Rectal smooth muscle tissue (tissue), 1 donor: ENCODE results near the gene CES4A.

Experiments
- H3K27ac ChIP-seq: one replicate; pipeline ENCODE4 v1.7.0; 2013; ENCODE audit warnings: low read depth, low read length, inconsistent platforms
- H3K27me3 ChIP-seq: one replicate; pipeline ENCODE4 v1.7.0; 2013; ENCODE audit warnings: low read length; ENCODE audit not compliant: control insufficient read depth, insufficient read depth
- H3K36me3 ChIP-seq: one replicate; pipeline ENCODE4 v1.7.0; 2013; ENCODE audit warnings: low read length; ENCODE audit not compliant: control insufficient read depth, insufficient read depth
- H3K4me1 ChIP-seq: one replicate; pipeline ENCODE4 v1.7.0; 2013; ENCODE audit warnings: low read length; ENCODE audit not compliant: control insufficient read depth, insufficient read depth
- H3K4me3 ChIP-seq: one replicate; pipeline ENCODE4 v1.7.0; 2013; ENCODE audit warnings: low read length
- H3K9ac ChIP-seq: one replicate; pipeline ENCODE4 v1.7.0; 2013; ENCODE audit warnings: low read length

The CES4A gene

GRCh38 chr16:67054901-67055300, 66.5 kb downstream of the CES4A start:
- H3K4me3 ChIP-seq, result no peak overlapping the region
- no peaks in the 10 kb centered on the region for H3K27me3 ChIP-seq
- no peak overlapping the region for H3K9ac ChIP-seq
- H3K36me3 ChIP-seq, result no peaks in the 10 kb centered on the region
- H3K4me1 ChIP-seq, result no peaks in the 10 kb centered on the region
- no peak overlapping the region for H3K27ac ChIP-seq

DNA sequence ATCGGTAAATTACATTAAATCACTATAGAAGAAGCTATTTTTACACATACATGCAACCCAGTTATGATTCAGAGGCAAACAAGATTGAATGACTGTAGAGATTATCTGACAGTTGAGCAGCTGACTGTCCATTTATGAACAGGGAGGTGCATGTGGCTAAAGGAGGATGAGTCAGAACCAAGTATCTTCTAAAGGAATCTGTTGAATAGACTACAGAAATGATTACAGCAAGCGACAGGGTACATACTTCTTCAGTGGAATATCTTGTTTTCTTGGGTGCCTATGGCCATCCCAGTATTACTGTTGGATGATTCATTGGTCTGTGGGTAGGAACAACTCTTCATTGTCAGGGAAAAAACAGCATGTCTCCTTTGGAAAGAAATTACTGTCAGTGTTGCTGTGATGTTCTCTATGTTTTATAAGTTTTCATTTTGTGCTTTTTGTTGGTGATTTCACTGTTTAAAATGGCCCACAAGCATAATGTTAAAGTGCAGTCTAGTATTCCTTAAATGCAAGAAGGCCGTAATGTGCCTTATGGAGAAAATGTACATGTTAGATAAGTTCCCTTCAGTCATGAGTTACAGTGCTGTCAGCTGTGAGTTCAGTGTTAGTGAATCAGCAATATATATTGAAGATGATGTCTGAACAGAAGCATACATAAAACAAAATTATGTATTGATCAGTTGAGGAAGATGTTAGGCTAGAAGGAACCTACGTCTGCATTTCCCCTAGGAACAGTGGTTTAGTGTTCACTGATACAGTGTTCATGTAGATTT, 67.5 kb downstream of the CES4A start:
- Histone ChIP-seq H3K9ac (no peak overlapping the region), H3K36me3 (no peaks in the 10 kb centered on the region), H3K27ac (no peak overlapping the region), H3K4me1 (no peaks in the 10 kb centered on the region), H3K4me3 (no peak overlapping the region), H3K27me3 (no peaks in the 10 kb centered on the region)
